H1 (cell line): ENCODE results near the gene S100A13. TPM values are rescaled to one million over a fixed set of nuclear protein-coding genes. Genes with fewer than 3 reads are reported as not detected.

Experiments used
- CTCF ChIA-PET: fragments of 300-600 bp; sonication (Branson Sonifier 250); formaldehyde crosslinking; loops from one replicate; lab custom pipeline; 2021; ENCODE audit not compliant: partially characterized antibody; lab: Charles Lee
- POLR2A ChIA-PET: fragments of 300-600 bp; sonication (Branson Sonifier 250); formaldehyde crosslinking; loops from one replicate; lab custom pipeline; 2021; ENCODE audit warnings: inconsistent platforms; ENCODE audit not compliant: partially characterized antibody; lab: Charles Lee
- DNase-seq, 2 experiments: peaks; one replicate each; pipeline versions ENCODE4 v3.0.0 to v3.0.0-alpha.2; 2010 to 2022; ENCODE audit warnings: low spot score in 2 of 2, low read depth in 1 of 2, mixed read lengths in 1 of 2
- FAIRE-seq: peaks from 2 replicates; lab custom pipeline; 2011; peaks lifted over from hg19 to GRCh38; lab: Jason Lieb, UNC
- H2AFZ ChIP-seq: 2 replicates; pipeline ENCODE4 v1.8.1; 2012; ENCODE audit warnings: low read length, inconsistent platforms
- H2AK5ac ChIP-seq: 2 replicates; pipeline ENCODE4 v1.6.1; 2013; ENCODE audit warnings: low read depth, low read length
- H2BK120ac ChIP-seq: replicated peaks from 2 replicates; pipeline ENCODE3; 2013; ENCODE audit warnings: low read depth, low read length, inconsistent platforms
- H2BK12ac ChIP-seq: 2 replicates; pipeline ENCODE4 v1.6.1; 2013; ENCODE audit warnings: low read depth, low read length
- H2BK15ac ChIP-seq: 2 replicates; pipeline ENCODE4 v1.6.1; 2013; ENCODE audit warnings: low read length
- H2BK20ac ChIP-seq: 2 replicates; pipeline ENCODE4 v1.6.1; 2013; ENCODE audit warnings: low read length
- H2BK5ac ChIP-seq: 2 replicates; pipeline ENCODE4 v1.6.1; 2013; ENCODE audit warnings: low read depth, low read length
- H3K14ac ChIP-seq: 2 replicates; pipeline ENCODE4 v1.6.1; 2013; ENCODE audit warnings: inconsistent platforms; ENCODE audit not compliant: insufficient read length
- H3K18ac ChIP-seq: 2 replicates; pipeline ENCODE4 v1.6.1; 2013; ENCODE audit warnings: low read length; ENCODE audit errors: extremely low read depth
- H3K23ac ChIP-seq: 2 replicates; pipeline ENCODE4 v1.6.1; 2013; ENCODE audit warnings: inconsistent platforms; ENCODE audit not compliant: insufficient read length
- H3K23me2 ChIP-seq: 2 replicates; pipeline ENCODE4 v1.6.1; 2013; ENCODE audit warnings: low read depth, low read length
- H3K27ac ChIP-seq: 2 replicates; pipeline ENCODE4 v1.6.1; 2011; ENCODE audit warnings: low read depth, low read length, inconsistent platforms
- H3K27me3 ChIP-seq, 4 experiments: replicated peaks in 1 of 4; 1 replicate in 1 of 4; 2 replicates in 3 of 4; pipeline versions ENCODE4 v1.6.1 to v1.8.1; 2011 to 2013; ENCODE audit warnings: low read length in 3 of 4, mild to moderate bottlenecking in 3 of 4, inconsistent platforms in 2 of 4, mixed read lengths in 2 of 4, moderate library complexity in 1 of 4; ENCODE audit not compliant: control insufficient read depth in 3 of 4, insufficient read depth in 3 of 4; ENCODE audit errors: extremely low read depth in 1 of 4
- H3K36me3 ChIP-seq, 4 experiments: 2 replicates each; pipeline versions ENCODE4 v1.6.1 to v1.8.1; 2011 to 2013; ENCODE audit warnings: mild to moderate bottlenecking in 4 of 4, low read length in 3 of 4, moderate library complexity in 2 of 4, control low read depth in 1 of 4, inconsistent platforms in 1 of 4; ENCODE audit not compliant: insufficient read depth in 4 of 4, control insufficient read depth in 2 of 4
- H3K4ac ChIP-seq: replicated peaks from 2 replicates; pipeline ENCODE3; 2013; ENCODE audit warnings: low read length, low read depth, mixed read lengths, inconsistent platforms; ENCODE audit not compliant: insufficient read length
- H3K4me1 ChIP-seq, 4 experiments: replicated peaks in 1 of 4; 1 replicate in 1 of 4; 2 replicates in 3 of 4; pipeline versions ENCODE4 v1.6.1 to v1.8.1; 2011 to 2013; ENCODE audit warnings: low read length in 3 of 4, inconsistent platforms in 2 of 4, mixed read lengths in 1 of 4; ENCODE audit not compliant: insufficient read depth in 4 of 4, control insufficient read depth in 3 of 4
- H3K4me2 ChIP-seq, 2 experiments: 2 replicates each; pipeline versions ENCODE4 v1.6.1 to v1.8.1; 2011 to 2013; ENCODE audit warnings: low read depth in 2 of 2, low read length in 2 of 2, control low read depth in 1 of 2, inconsistent platforms in 1 of 2, mild to moderate bottlenecking in 1 of 2; ENCODE audit not compliant: insufficient read depth in 1 of 2
- H3K4me3 ChIP-seq, 4 experiments: fragments of 200-600, 300-600 bp in 1 of 4; sonication (generic), shearing (Covaris generic), sonication (Bioruptor Twin) in 1 of 4; 2 replicates each; pipeline versions ENCODE4 v1.5.1 to v1.8.1; 2011 to 2016; ENCODE audit warnings: low read length in 4 of 4, low read depth in 3 of 4, control low read depth in 2 of 4, inconsistent platforms in 2 of 4, mild to moderate bottlenecking in 2 of 4, mixed read lengths in 1 of 4, moderate library complexity in 1 of 4; ENCODE audit not compliant: insufficient read depth in 2 of 4; ENCODE audit errors: extremely low read depth in 1 of 4
- H3K56ac ChIP-seq: replicated peaks from 2 replicates; pipeline ENCODE3; 2013; ENCODE audit warnings: low read depth, mild to moderate bottlenecking, mixed read lengths, low read length, inconsistent platforms; ENCODE audit not compliant: insufficient read length
- H3K79me1 ChIP-seq: 2 replicates; pipeline ENCODE4 v1.6.1; 2013; ENCODE audit warnings: low read depth, low read length, control low read depth
- H3K79me2 ChIP-seq, 2 experiments: 2 replicates each; pipeline versions ENCODE4 v1.6.1 to v1.8.1; 2012 to 2013; ENCODE audit warnings: low read length in 2 of 2, mild to moderate bottlenecking in 2 of 2, inconsistent platforms in 1 of 2; ENCODE audit not compliant: insufficient read depth in 2 of 2, control insufficient read depth in 1 of 2
- H3K9ac ChIP-seq, 4 experiments: replicated peaks in 1 of 4; 1 replicate in 1 of 4; 2 replicates in 3 of 4; pipeline versions ENCODE4 v1.6.1 to v1.8.1; 2011 to 2013; ENCODE audit warnings: low read depth in 3 of 4, low read length in 3 of 4, control low read depth in 2 of 4, mild to moderate bottlenecking in 2 of 4, moderate library complexity in 2 of 4, inconsistent platforms in 1 of 4; ENCODE audit errors: extremely low read depth in 1 of 4
- H3K9me3 ChIP-seq, 2 experiments: 2 replicates each; pipeline versions ENCODE4 v1.6.1 to v1.8.1; 2012 to 2013; ENCODE audit warnings: mild to moderate bottlenecking in 2 of 2, moderate library complexity in 2 of 2, control low read depth in 1 of 2, inconsistent platforms in 1 of 2, low read depth in 1 of 2, low read length in 1 of 2, mixed read lengths in 1 of 2; ENCODE audit not compliant: insufficient read depth in 2 of 2
- H4K20me1 ChIP-seq, 2 experiments: replicated peaks in 1 of 2; 2 replicates each; pipeline versions ENCODE3 to v1.8.1; 2011 to 2013; ENCODE audit warnings: inconsistent platforms in 2 of 2, low read length in 2 of 2, mild to moderate bottlenecking in 1 of 2; ENCODE audit not compliant: insufficient read depth in 2 of 2, control insufficient read depth in 1 of 2
- H4K5ac ChIP-seq: 2 replicates; pipeline ENCODE4 v1.6.1; 2013; ENCODE audit warnings: low read length, low read depth, mixed read lengths, inconsistent platforms; ENCODE audit not compliant: insufficient read length
- H4K8ac ChIP-seq: 2 replicates; pipeline ENCODE4 v1.8.0; 2013; ENCODE audit warnings: mild to moderate bottlenecking, moderate library complexity, low read length, inconsistent platforms; ENCODE audit not compliant: insufficient read depth; ENCODE audit errors: extremely low read depth
- H4K91ac ChIP-seq: replicated peaks from 2 replicates; pipeline ENCODE3; 2013; ENCODE audit warnings: low read length, mixed read lengths, inconsistent platforms; ENCODE audit not compliant: insufficient read length
- CBX5 ChIP-seq: fragments of 300-800, 300-1000 bp; sonication (generic); IDR thresholded peaks from 2 replicates; pipeline ENCODE4 v1.7.1; 2016; ENCODE audit warnings: antibody characterized with exemption, low read length, low read depth
- CEBPB ChIP-seq: IDR thresholded peaks from 2 replicates; pipeline ENCODE4 v1.6.1; 2012; ENCODE audit warnings: low read depth, low read length
- CTBP2 ChIP-seq: IDR thresholded peaks from 2 replicates; pipeline ENCODE4 v1.7.0; 2011; ENCODE audit warnings: borderline replicate concordance, mild to moderate bottlenecking, moderate library complexity, mixed read lengths, low read length; ENCODE audit not compliant: insufficient read depth, insufficient read length
- FOSL1 ChIP-seq: IDR thresholded peaks from 2 replicates; pipeline ENCODE4 v1.6.1; 2011; ENCODE audit warnings: mild to moderate bottlenecking, low read depth, low read length, moderate library complexity; ENCODE audit not compliant: insufficient read depth
- JUND ChIP-seq: IDR thresholded peaks from 2 replicates; pipeline ENCODE4 v1.6.1; 2011; ENCODE audit warnings: mild to moderate bottlenecking, improper control_type of control experiment, low read length
- KDM4A ChIP-seq: IDR thresholded peaks from one replicate; pipeline ENCODE4 v1.7.1; 2012; ENCODE audit warnings: low read depth, mild to moderate bottlenecking, moderate library complexity, low read length, inconsistent platforms; ENCODE audit not compliant: severe bottlenecking
- POU5F1 ChIP-seq: IDR thresholded peaks from 2 replicates; pipeline ENCODE4 v1.6.1; 2011; ENCODE audit warnings: low read depth, mild to moderate bottlenecking, low read length, moderate library complexity
- RAD21 ChIP-seq, 2 experiments: IDR thresholded peaks in 1 of 2; conservative IDR thresholded peaks in 1 of 2; 2 replicates each; pipeline ENCODE4 v1.6.1; 2011; ENCODE audit warnings: low read depth in 2 of 2, low read length in 2 of 2, improper control_type of control experiment in 1 of 2, inconsistent platforms in 1 of 2, mild to moderate bottlenecking in 1 of 2, moderate library complexity in 1 of 2
- RFX5 ChIP-seq: IDR thresholded peaks from 2 replicates; pipeline ENCODE4 v1.6.1; 2011; ENCODE audit warnings: low read depth, low read length, improper control_type of control experiment, borderline replicate concordance
- SP4 ChIP-seq: IDR thresholded peaks from 2 replicates; pipeline ENCODE4 v1.6.1; 2012; ENCODE audit warnings: low read length, inconsistent platforms
- TEAD4 ChIP-seq: IDR thresholded peaks from 2 replicates; pipeline ENCODE4 v1.6.1; 2012; ENCODE audit warnings: low read depth, low read length, inconsistent platforms, mixed read lengths
- WGBS, 2 experiments: shearing (Covaris generic) in 1 of 2; methylation state at CpG; one replicate each; pipeline versions ENCODE4 v1.1.6 to v1.1.7; 2013 to 2015; ENCODE audit warnings: low lambda C conversion rate in 2 of 2, mixed read lengths in 2 of 2, inconsistent platforms in 1 of 2, low coverage in 1 of 2, missing lambda C conversion rate in 1 of 2; ENCODE audit not compliant: insufficient replicate concordance in 2 of 2, insufficient coverage in 1 of 2, insufficient read length in 1 of 2; ENCODE audit errors: extremely low coverage in 1 of 2, missing lambda C conversion rate in 1 of 2; 5-methylcytosine and 5-hydroxymethylcytosine counted together
- polyA plus RNA-seq, 7 experiments: library from polyadenylated mRNA; depleted of rRNA in 3 of 7; stranded (reverse) in 5 of 7; unstranded in 2 of 7; fragments of >200 nt in 5 of 7; fragments of 200-250 nt in 2 of 7; gene quantifications; 1 replicate in 5 of 7; 2 replicates in 1 of 7; 4 replicates in 1 of 7; pipeline versions ENCODE4 v1.2.1 to v1.2.3, GENCODE V29; 2011 to 2013; ENCODE audit warnings: missing spikeins in 2 of 7, mixed read lengths in 2 of 7
- total RNA-seq: library from RNA; stranded (reverse); fragmentation: NEBNext Ultra II Directional; extraction: Animal tissue kit (Norgen Biotek cat#: 25700); gene quantifications from 2 replicates; pipeline ENCODE4 v1.2.1, GENCODE V29; 2021

S100A13 gene
- total and polyA plus RNA-seq, 2 of the 8 experiments (the other 6 are each of a cell fraction or from before 2014, with no cell fraction given) = 63.6 to 127 TPM

GRCh38 chr1:153612111-153612754, 15.1 kb downstream of the S100A13 start:
- Histone ChIP-seq H3K4ac (no peak overlapping the region), H3K36me3 (no peaks in the 10 kb centered on the region), H2BK20ac (0 out of 2 replicates have a peak overlapping the region, but pooled peaks have one; percentile 43), H3K9me3 (no peaks in the 10 kb centered on the region), H3K56ac (no peak overlapping the region), H2BK5ac (peak overlapping the region; percentile 79; the same call in 1 of the 2 replicates), H3K4me2 (peak overlapping the region; percentile 59 to 77), H3K9ac (no peak overlapping the region), H2AFZ (peak overlapping the region; percentile 8; the same call in 1 of the 2 replicates), H3K4me1 (peaks cover 0 to 35% (median 25%) of the 10 kb centered on the region in 4 experiments; a peak in 6 of 7 replicates), H3K4me3 (peak overlapping the region in 2 of 4 experiments; percentile 10 to 51; a peak in 6 of 8 replicates), H2BK15ac (peak overlapping the region; percentile 96; the same call in 1 of the 2 replicates), H2BK12ac (peak overlapping the region; percentile 84; the same call in 1 of the 2 replicates), H3K27ac (no peak overlapping the region), H3K23me2 (peaks cover 3% of the 10 kb centered on the region), H4K8ac (no peak overlapping the region), H3K27me3 (no peaks in the 10 kb centered on the region; a peak in 1 of 7 replicates), H4K91ac (peak overlapping the region; percentile 54), H4K5ac (no peak overlapping the region), H3K18ac (peak overlapping the region; percentile 75), H3K79me2 (no peaks in the 10 kb centered on the region), H3K79me1 (no peaks in the 10 kb centered on the region), H2AK5ac (no peak overlapping the region), H2BK120ac (no peak overlapping the region), H4K20me1 (no peaks in the 10 kb centered on the region), H3K23ac (no peak overlapping the region), H3K14ac (no peak overlapping the region)
- DNase-seq = no peak
- ChIA-PET POLR2A (interaction anchor here (1.0 to 15.3 kb wide), 11 partner anchors 13 to 378 kb away, joined by 3 to 261 read pairs (median 4); partner anchors contain the start of genes CHTOP, RPS27, S100A1 and S100A13), CTCF (interaction anchor here (0.5 to 15.9 kb wide), 9 partner anchors 10 to 176 kb away, joined by 3 to 224 read pairs (median 36); partner anchors contain the start of genes S100A1, S100A13 and S100A6)
- no peak for FAIRE-seq
- WGBS, 2 experiments = 62% methylated on average over 11 of the region's 11 CpGs; no CpG with 5 or more reads in 1 of the 2 experiments
- TF ChIP-seq CTBP2 = no peak
- TF ChIP-seq KDM4A = no peak
- no peak for TF ChIP-seq SP4
- TF ChIP-seq CBX5 = no peak
- TF ChIP-seq JUND = no peak
- TF ChIP-seq RFX5 = no peak
- no peak for TF ChIP-seq TEAD4
- TF ChIP-seq FOSL1 = no peak
- no peak for TF ChIP-seq CEBPB
- TF ChIP-seq RAD21 (IDR thresholded peaks at IDR 0.05 in 1 of 2, conservative IDR thresholded peaks at IDR 0.05 in 1 of 2; ENCODE audit: low read depth in 2 of 2, low read length in 2 of 2) = no peak
- no peak for TF ChIP-seq POU5F1
